Adipose tissue (tissue), 3 donors: Measurements from ENCODE around the gene DCAF16. TPM values are rescaled to one million over a fixed set of nuclear protein-coding genes. Genes with fewer than 3 reads are reported as not detected.

ENCODE experiments used
- H3K27ac ChIP-seq: one replicate; pipeline ENCODE4 v1.5.1; 2013; ENCODE audit warnings: low read depth, low read length
- WGBS, 3 donors: extraction: QIAGEN DNeasy Blood & Tissue Kit; methylation state at CpG; one replicate each; pipeline ENCODE4 v1.1.7; 2013; 5-methylcytosine and 5-hydroxymethylcytosine counted together
- polyA plus RNA-seq, 3 donors: library from polyadenylated mRNA; stranded (reverse); fragments of 200-250 nt; gene quantifications; one replicate each; pipeline ENCODE4 v1.2.3, GENCODE V29; 2013
- donor health status: healthy with polysubstance abuse.
- donor health status: Bipolar disorder and iron deficiency.
- donor health status: healthy.

Gene DCAF16
- polyA plus RNA-seq, 3 donors = 6.1 to 9.7 (median 9.5) TPM

DNA sequence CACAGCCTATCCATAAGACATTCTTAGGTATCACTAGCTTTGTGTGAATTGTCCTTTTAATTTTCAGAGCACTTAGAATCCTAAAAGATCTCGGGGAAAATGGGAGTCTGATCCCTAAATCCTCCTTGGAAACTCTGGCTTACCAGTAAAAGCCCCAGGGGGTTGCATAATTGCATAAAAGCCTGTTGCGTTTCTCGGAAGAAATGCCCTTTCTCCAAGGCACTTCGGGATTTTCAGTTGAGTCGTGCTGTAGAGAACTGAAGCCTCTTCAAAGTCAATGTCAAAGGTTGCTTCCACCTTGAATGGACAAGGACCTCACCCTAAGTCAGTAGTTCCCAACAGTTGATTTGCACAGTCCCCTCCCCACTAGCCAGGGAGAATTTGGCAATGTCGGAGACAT, 49.9 kb downstream of the DCAF16 start:
- no peak overlapping the region for H3K27ac ChIP-seq
- WGBS, 3 donors = 74 to 80% (median 77%) methylated on average over 6 of the region's 6 CpGs

DNA sequence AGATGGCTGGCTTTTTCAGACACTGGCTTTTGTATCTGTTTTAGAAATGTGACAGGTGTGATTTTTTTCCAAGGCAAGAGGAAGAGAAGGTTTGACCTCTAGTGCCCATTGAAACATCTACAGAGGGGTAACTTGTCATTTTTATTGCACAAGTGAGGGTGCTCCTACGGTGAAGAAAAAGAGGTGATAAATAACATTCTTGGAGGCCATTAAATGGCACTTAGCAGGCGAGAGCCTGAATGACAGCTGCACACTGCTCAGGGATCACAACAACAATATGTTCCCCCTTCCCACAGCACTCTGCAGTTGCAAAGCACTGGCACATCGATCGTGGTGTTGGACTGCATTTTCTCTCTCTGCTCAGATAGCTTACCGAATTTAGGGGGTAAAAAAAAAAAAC, 52.1 kb downstream of the DCAF16 start:
- no peak overlapping the region for H3K27ac ChIP-seq
- 24 to 50% (median 40%) methylated on average over 5 of the region's 5 CpGs for WGBS, 3 donors

GRCh38 chr4:17757621-17758020, 52.9 kb downstream of the DCAF16 start:
- WGBS, 3 donors = 57 to 71% (median 65%) methylated on average over 1 of the region's 1 CpG
- no peak overlapping the region for H3K27ac ChIP-seq

DNA sequence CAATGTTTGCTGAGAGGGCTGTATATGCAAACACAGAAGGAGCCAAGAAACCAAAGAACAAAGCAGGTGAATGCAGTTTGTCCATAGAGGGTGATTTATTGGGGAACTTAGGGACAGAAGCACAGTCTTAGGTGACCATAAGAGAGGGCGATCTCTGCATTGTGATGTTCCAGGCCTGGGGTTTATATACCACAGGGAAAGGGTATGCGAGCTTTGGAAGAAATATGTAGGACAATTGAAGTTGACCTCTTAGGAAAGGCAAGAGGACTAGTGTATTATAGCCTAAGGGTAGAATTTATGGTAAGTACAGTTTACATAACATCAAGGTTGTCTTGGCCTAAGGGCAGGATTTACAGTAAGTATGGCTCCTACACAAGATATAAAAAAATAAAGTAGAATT, 56.9 kb downstream of the DCAF16 start:
- WGBS, 3 donors = 89 to 94% (median 90%) methylated on average over 2 of the region's 2 CpGs
- H3K27ac ChIP-seq = no peak overlapping the region

Other genes starting within 250 kb of the DCAF16 start
- 100 to 1,000 TPM in 1 of 3 donors, 10 to 100 TPM in 2; 30.7 to 101 (median 74.3) TPM for gene LAP3, start 233.6 kb downstream of the DCAF16 start, polyA plus RNA-seq
- gene MED28, start 196.1 kb downstream of the DCAF16 start, polyA plus RNA-seq = 10 to 100 TPM in 2 of 3 donors, 1 to 10 TPM in 1; 5.5 to 14.7 (median 13.1) TPM
- under 1 TPM; under 0.01 to 0.03 (median 0.02) TPM for gene FAM184B, start 29.1 kb downstream of the DCAF16 start, polyA plus RNA-seq
- under 1 TPM; 0.10 to 0.67 (median 0.10) TPM for gene NCAPG, start 222 bp upstream of the DCAF16 start, polyA plus RNA-seq
- 1 to 10 TPM; 1.2 to 1.9 (median 1.6) TPM for gene LCORL, start 211.0 kb upstream of the DCAF16 start, polyA plus RNA-seq